IMR-90 (cell line): ENCODE data around the gene DNAJC4. TPM values are rescaled to one million over a fixed set of nuclear protein-coding genes. Genes with fewer than 3 reads are reported as not detected.
A peak's percentile ranks its signal among the peaks of the same experiment; 100 is the strongest.

Source experiments
- ATAC-seq: fragments of 200-7000 bp; cut with Tn5 transposase; 2 replicates; pipeline ENCODE4 v1.9.1; 2020; ENCODE audit warnings: low read depth, mild to moderate bottlenecking, moderate library complexity
- BruUV-seq: library from RNA; stranded (reverse); fragments of 400-500 nt; replicated peaks from 2 replicates; lab custom pipeline; 2021; lab: Mats Ljungman, UMichigan
- CTCF ChIA-PET: fragments of 300-600 bp; formaldehyde crosslinking; extraction: SDS; loops from one replicate; lab custom pipeline; 2021; ENCODE audit warnings: antibody characterized with exemption; lab: Yijun Ruan, JAX
- POLR2A ChIA-PET: fragments of 300-600 bp; sonication (Branson Sonifier 250); formaldehyde crosslinking; loops from one replicate; lab custom pipeline; 2022; ENCODE audit warnings: antibody characterized with exemption; ENCODE audit not compliant: unreplicated experiment; lab: Charles Lee
- DNase-seq: peaks from one replicate; pipeline ENCODE4 v3.0.0; 2013
- H2AFZ ChIP-seq: replicated peaks from 2 replicates; pipeline ENCODE3; 2013; ENCODE audit warnings: low read length, mild to moderate bottlenecking; ENCODE audit not compliant: poor library complexity
- H2AK5ac ChIP-seq: 2 replicates; pipeline ENCODE4 v1.6.1; 2013; ENCODE audit warnings: low read depth, low read length, inconsistent platforms
- H2AK9ac ChIP-seq: replicated peaks from 2 replicates; pipeline ENCODE3; 2013; ENCODE audit warnings: mild to moderate bottlenecking, low read depth, low read length, moderate library complexity; ENCODE audit not compliant: poor library complexity
- H2BK120ac ChIP-seq: 2 replicates; pipeline ENCODE4 v1.6.1; 2013; ENCODE audit warnings: low read depth, low read length, inconsistent platforms
- H2BK15ac ChIP-seq: 3 replicates; pipeline ENCODE4 v1.6.1; 2013; ENCODE audit warnings: low read depth, low read length, inconsistent platforms
- H2BK20ac ChIP-seq: 2 replicates; pipeline ENCODE4 v1.6.1; 2013; ENCODE audit warnings: low read depth, mild to moderate bottlenecking, inconsistent platforms, low read length, moderate library complexity
- H2BK5ac ChIP-seq: 2 replicates; pipeline ENCODE4 v1.6.1; 2013; ENCODE audit warnings: mild to moderate bottlenecking, low read depth, low read length, inconsistent platforms; ENCODE audit not compliant: poor library complexity, severe bottlenecking
- H3K14ac ChIP-seq: replicated peaks from 2 replicates; pipeline ENCODE4 v1.6.1; 2013; ENCODE audit warnings: low read depth, low read length, inconsistent platforms
- H3K18ac ChIP-seq: 2 replicates; pipeline ENCODE4 v1.6.1; 2013; ENCODE audit warnings: low read depth, low read length, control low read depth
- H3K23ac ChIP-seq: 2 replicates; pipeline ENCODE4 v1.6.1; 2013; ENCODE audit warnings: low read depth, low read length, inconsistent platforms
- H3K27ac ChIP-seq: 2 replicates; pipeline ENCODE4 v1.5.1; 2013; ENCODE audit warnings: mild to moderate bottlenecking, control low read depth, low read length; ENCODE audit not compliant: insufficient read depth
- H3K27me3 ChIP-seq: 2 replicates; pipeline ENCODE4 v1.6.1; 2013; ENCODE audit warnings: low read length; ENCODE audit not compliant: control insufficient read depth, insufficient read depth
- H3K36me3 ChIP-seq: 2 replicates; pipeline ENCODE4 v1.6.1; 2013; ENCODE audit warnings: low read length, mixed read lengths; ENCODE audit not compliant: control insufficient read depth, insufficient read depth
- H3K4ac ChIP-seq: 2 replicates; pipeline ENCODE4 v1.6.1; 2013; ENCODE audit warnings: low read depth, low read length, inconsistent platforms
- H3K4me1 ChIP-seq: 2 replicates; pipeline ENCODE4 v1.6.1; 2013; ENCODE audit warnings: low read length, mixed read lengths; ENCODE audit not compliant: control insufficient read depth, insufficient read depth
- H3K4me2 ChIP-seq: 2 replicates; pipeline ENCODE4 v1.6.1; 2013; ENCODE audit warnings: low read depth, mild to moderate bottlenecking, control low read depth, low read length, moderate library complexity
- H3K4me3 ChIP-seq: 2 replicates; pipeline ENCODE4 v1.5.1; 2013; ENCODE audit warnings: low read depth, mild to moderate bottlenecking, control low read depth, low read length, moderate library complexity; ENCODE audit not compliant: insufficient read depth
- H3K56ac ChIP-seq: 2 replicates; pipeline ENCODE4 v1.6.1; 2013; ENCODE audit warnings: low read length, inconsistent platforms; ENCODE audit not compliant: insufficient read depth; ENCODE audit errors: extremely low read depth
- H3K79me1 ChIP-seq, 2 experiments: 2 replicates each; pipeline ENCODE4 v1.6.1; 2013; ENCODE audit warnings: low read length in 2 of 2, inconsistent platforms in 1 of 2, low read depth in 1 of 2
- H3K9ac ChIP-seq: 2 replicates; pipeline ENCODE4 v1.6.1; 2013; ENCODE audit warnings: low read depth, low read length, control low read depth
- H3K9me1 ChIP-seq: 2 replicates; pipeline ENCODE4 v1.6.1; 2013; ENCODE audit warnings: low read length, inconsistent platforms; ENCODE audit not compliant: insufficient read depth
- H3K9me3 ChIP-seq: 2 replicates; pipeline ENCODE4 v1.6.1; 2013; ENCODE audit warnings: low read length; ENCODE audit not compliant: control insufficient read depth, insufficient read depth
- H4K20me1 ChIP-seq: 2 replicates; pipeline ENCODE4 v1.6.1; 2013; ENCODE audit warnings: low read length, inconsistent platforms; ENCODE audit not compliant: insufficient read depth
- H4K5ac ChIP-seq: 2 replicates; pipeline ENCODE4 v1.6.1; 2013; ENCODE audit warnings: mild to moderate bottlenecking, low read depth, low read length, control low read depth
- H4K8ac ChIP-seq, 2 experiments: 2 replicates each; pipeline ENCODE4 v1.6.1; 2013; ENCODE audit warnings: low read depth in 2 of 2, low read length in 2 of 2, control low read depth in 1 of 2, inconsistent platforms in 1 of 2
- H4K91ac ChIP-seq: 2 replicates; pipeline ENCODE4 v1.6.1; 2013; ENCODE audit warnings: low read depth, low read length, inconsistent platforms; ENCODE audit not compliant: insufficient read depth
- BHLHE40 ChIP-seq: fragments of 150-350 bp; IDR thresholded peaks from 2 replicates; pipeline ENCODE4 v1.6.1; 2016; ENCODE audit warnings: mild to moderate bottlenecking, low read depth, low read length
- MXI1 ChIP-seq: IDR thresholded peaks from 2 replicates; pipeline ENCODE4 v1.6.1; 2012; ENCODE audit warnings: low read depth, mild to moderate bottlenecking, low read length, moderate library complexity, borderline replicate concordance
- NFE2L2 ChIP-seq: fragments of 150-350 bp; IDR thresholded peaks from 2 replicates; pipeline ENCODE4 v1.6.1; 2016; ENCODE audit warnings: low read depth, mild to moderate bottlenecking, low read length
- POLR2A ChIP-seq: IDR thresholded peaks from 2 replicates; pipeline ENCODE4 v1.6.1; 2012; ENCODE audit warnings: mild to moderate bottlenecking, low read depth, low read length
- WGBS, 2 experiments: methylation state at CpG; one replicate each; pipeline versions ENCODE4 v1.1.5 to v1.1.7; 2013; ENCODE audit warnings: missing lambda C conversion rate in 2 of 2; ENCODE audit not compliant: insufficient read length in 1 of 2; ENCODE audit errors: extremely low coverage in 2 of 2; 5-methylcytosine and 5-hydroxymethylcytosine counted together
- dilution Hi-C: fragments of 300-500 bp; cut with HindIII; formaldehyde crosslinking; loops from one replicate; pipeline ENCODE4 v1.14.3; 2018; ENCODE audit warnings: low sequenced_read_pairs; ENCODE audit not compliant: unreplicated experiment
- in situ Hi-C: fragments of 300-500 bp; cut with MboI; formaldehyde crosslinking; loops from 3 replicates; pipeline ENCODE4 v1.14.3; 2019; ENCODE audit warnings: low sequenced_read_pairs, inconsistent platforms, mixed read lengths
- intact Hi-C: fragments of 100-400 bp; cut with micrococcal nuclease; formaldehyde crosslinking; loops from 2 replicates; pipeline ENCODE4 v1.10.0; 2022
- polyA plus RNA-seq, 3 experiments: library from polyadenylated mRNA; depleted of rRNA; stranded (reverse); fragments of >200 nt; gene quantifications; 2 replicates each; pipeline ENCODE4 v1.2.3, GENCODE V29; 2012; ENCODE audit warnings: low replicate concordance in 1 of 3
- total RNA-seq: library from RNA; depleted of rRNA; stranded (reverse); fragments of >200 nt; gene quantifications from 2 replicates; pipeline ENCODE4 v1.2.3, GENCODE V29; 2012
- TF ChIP-seq, protein P1 (sequence below): fragments of 150-350 bp; IDR thresholded peaks from 2 replicates; pipeline ENCODE4 v1.6.1; 2017; ENCODE audit warnings: mild to moderate bottlenecking, antibody characterized with exemption, low read length, low read depth

The DNAJC4 gene
- total and polyA plus RNA-seq, 2 of the 4 experiments (the other 2 are of a cell fraction): 2.2 to 22.8 TPM

DNA sequence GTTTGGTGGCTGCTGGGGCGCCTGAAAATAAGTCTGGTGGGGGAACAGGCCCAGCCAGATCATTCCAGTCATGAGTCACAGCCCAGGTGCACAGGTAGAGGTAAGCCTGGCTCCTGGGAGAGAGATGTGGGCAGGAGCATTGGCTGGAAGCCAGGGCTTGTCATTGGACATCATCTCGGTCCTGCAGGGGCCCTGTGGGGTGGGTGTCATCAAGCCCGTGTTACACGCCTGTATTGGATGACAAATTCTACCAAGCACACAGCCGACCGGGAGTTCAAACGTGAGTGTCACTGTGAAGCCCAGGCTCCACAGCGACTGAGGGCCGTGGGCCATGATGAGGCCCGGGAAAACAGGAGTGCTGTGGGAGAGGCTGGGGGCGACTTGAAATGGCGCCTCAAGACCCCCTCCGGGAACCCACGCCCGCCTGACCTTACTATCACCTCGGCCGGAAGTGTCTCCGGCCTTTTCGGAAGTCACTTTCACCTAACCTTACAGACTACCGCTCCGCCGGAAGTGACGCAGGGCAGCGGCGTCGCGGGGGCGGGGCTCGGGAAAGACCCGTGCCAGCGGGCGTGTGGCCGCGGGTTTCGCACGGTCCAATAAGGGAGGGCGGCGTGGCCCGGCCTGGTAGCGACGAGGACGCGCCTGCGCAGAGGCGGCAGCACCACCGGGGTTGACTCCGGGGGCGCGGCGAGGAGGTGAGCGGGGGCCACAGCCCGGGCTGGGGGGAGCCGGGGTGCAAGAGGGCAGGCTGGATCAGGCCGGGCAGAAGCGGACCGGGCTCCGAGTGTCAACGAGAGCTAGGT is 10.3 kb downstream of the DNAJC4 start, which contains the start of gene FKBP2:
Gene FKBP2 (plus strand): TSS at position 661 of the 806 bp plus-strand sequence. CDS start 1,293 bp downstream, outside the sequence.
- Histone ChIP-seq H2BK120ac (peak within 1 kb of the TSS; percentile 82), H2AK9ac (peak within 1 kb of the TSS; percentile 98), H3K9ac (peak within 1 kb of the TSS; percentile 74), H3K23ac (peak within 1 kb of the TSS; percentile 61; the same call in 1 of the 2 replicates), H2AFZ (peak within 1 kb of the TSS; percentile 99), H3K4me1 (peaks cover 15% of the 10 kb centered on the region), H4K91ac (peak within 1 kb of the TSS; percentile 83), H2BK5ac (peak within 1 kb of the TSS; percentile 92), H3K27ac (peak within 1 kb of the TSS; percentile 89), H3K4ac (peak within 1 kb of the TSS; percentile 94), H3K9me3 (no peaks in the 10 kb centered on the region), H3K4me2 (peak within 1 kb of the TSS; percentile 97), H3K36me3 (peaks cover 31% of the 10 kb centered on the region), H3K79me1 (peaks cover 23 to 42% of the 10 kb centered on the region in 2 experiments; a peak in 3 of 4 replicates), H3K14ac (peak within 1 kb of the TSS; percentile 91), H4K5ac (peak within 1 kb of the TSS; percentile 90), H3K18ac (peak within 1 kb of the TSS; percentile 47), H4K20me1 (peaks cover 21% of the 10 kb centered on the region), H2BK15ac (peak within 1 kb of the TSS; percentile 35; the same call in 2 of the 3 replicates), H4K8ac (peak within 1 kb of the TSS; percentile 96 to 99), H3K56ac (peak within 1 kb of the TSS; percentile 55; the same call in 1 of the 2 replicates), H3K27me3 (no peaks in the 10 kb centered on the region), H2BK20ac (no peak within 1 kb of the TSS), H2AK5ac (peak within 1 kb of the TSS; percentile 73), H3K4me3 (peak within 1 kb of the TSS; percentile 85), H3K9me1 (peaks cover 14% of the 10 kb centered on the region)
- peak; percentile 70 for ATAC-seq
- TF ChIP-seq MXI1: peak; percentile 27; the same call in 1 of the 2 replicates
- peak; percentile 94 for TF ChIP-seq BHLHE40
- TF ChIP-seq, protein P1, sequence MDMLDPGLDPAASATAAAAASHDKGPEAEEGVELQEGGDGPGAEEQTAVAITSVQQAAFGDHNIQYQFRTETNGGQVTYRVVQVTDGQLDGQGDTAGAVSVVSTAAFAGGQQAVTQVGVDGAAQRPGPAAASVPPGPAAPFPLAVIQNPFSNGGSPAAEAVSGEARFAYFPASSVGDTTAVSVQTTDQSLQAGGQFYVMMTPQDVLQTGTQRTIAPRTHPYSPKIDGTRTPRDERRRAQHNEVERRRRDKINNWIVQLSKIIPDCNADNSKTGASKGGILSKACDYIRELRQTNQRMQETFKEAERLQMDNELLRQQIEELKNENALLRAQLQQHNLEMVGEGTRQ: peak; percentile 51
- no peak for TF ChIP-seq NFE2L2
- peak; percentile 84 for TF ChIP-seq POLR2A
- ChIA-PET POLR2A (interaction anchor here (0.6 to 1.1 kb wide), 2 partner anchors 36 to 55 kb away, joined by 3 to 24 read pairs; no protein-coding TSS in a partner anchor), CTCF (interaction anchor here (0.6 to 2.5 kb wide), 3 partner anchors 36 to 882 kb away, joined by 3 to 8 read pairs (median 5); no protein-coding TSS in a partner anchor)
- BruUV-seq: no TSS peak
- intact Hi-C loops (loop anchor here (2.0 kb wide), 1 partner anchor 54 kb away; the partner anchor contains the start of gene STIP1), dilution Hi-C loops (no loop called here), in situ Hi-C loops (no loop called here)
- DNase-seq: peak; percentile 95
- WGBS, 2 experiments: 0% methylated on average over 21 of the region's 58 CpGs; no CpG with 5 or more reads in 1 of the 2 experiments
